ENCODE measurements around the gene NEK11. TPM values are rescaled to one million over a fixed set of nuclear protein-coding genes. Genes with fewer than 3 reads are reported as not detected.

Gene NEK11
- total RNA-seq, 1 experiment from 2014 or later: 5.8 TPM

DNA sequence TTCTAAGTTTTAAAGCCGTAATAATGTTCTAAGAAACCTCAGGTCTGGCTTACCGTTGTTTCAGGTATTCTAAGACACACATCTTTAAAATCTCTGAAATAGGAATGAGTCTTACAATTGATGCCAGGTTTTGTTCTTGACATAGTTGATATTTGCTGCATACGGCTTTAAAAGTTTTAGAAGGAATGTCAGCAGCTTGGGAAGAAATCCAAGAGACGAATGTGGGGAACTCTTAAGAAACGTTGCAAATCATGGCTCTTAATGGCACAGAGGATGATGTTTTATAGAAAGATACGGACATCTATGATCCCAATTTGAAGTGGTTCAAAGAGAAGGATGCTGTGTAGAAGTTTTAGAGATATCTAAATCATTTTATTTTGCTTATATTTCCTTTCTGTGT is 366.4 kb downstream of the NEK11 start:
- DNase-seq (ENCODE audit: extremely low read depth, low read depth): no peak

DNA sequence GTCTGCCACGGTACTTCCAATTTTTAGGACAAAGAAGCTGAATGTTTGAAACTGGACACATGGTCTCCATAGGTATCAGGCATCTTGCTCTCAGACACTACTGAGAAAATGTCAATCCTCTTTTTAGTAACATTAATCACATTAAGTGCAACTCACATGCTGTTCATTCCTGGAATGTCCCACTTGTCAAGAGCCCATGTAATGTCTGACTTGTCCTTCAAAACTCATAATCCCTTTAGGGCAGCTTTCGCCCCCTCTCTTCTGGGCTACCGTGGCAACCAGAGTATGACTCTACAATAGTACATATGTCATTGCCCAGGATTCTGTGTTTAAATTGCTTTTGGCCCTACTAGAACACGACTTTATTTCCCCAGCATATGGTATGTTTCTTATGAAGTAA is 367.2 kb downstream of the NEK11 start:
- DNase-seq (ENCODE audit: extremely low read depth, low read depth): no peak

GRCh38 chr3:131394400-131394799 is 367.7 kb downstream of the NEK11 start:
- DNase-seq (ENCODE audit: extremely low read depth, low read depth): no peak

DNA sequence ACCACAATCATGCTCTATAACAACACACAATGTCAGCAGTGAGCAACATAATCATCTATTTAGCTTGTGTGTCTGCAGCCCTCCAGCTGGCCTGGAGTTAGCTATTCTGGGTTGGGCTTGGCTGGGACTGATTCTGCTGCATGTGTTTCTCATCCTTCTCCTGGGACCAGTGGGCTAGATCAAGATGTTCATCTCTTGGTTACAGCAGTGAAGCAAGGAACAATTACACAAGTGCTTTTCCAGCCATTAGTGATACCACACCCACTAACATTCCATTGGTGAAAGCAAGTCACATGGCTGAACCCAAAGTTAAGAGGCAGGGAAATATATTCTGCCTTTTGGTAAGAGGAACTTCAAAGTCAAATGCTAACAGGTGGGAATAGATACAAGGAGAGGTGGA is 369.5 kb downstream of the NEK11 start:
- no peak for DNase-seq (ENCODE audit: extremely low read depth, low read depth)

- DNase-seq (ENCODE audit: extremely low read depth, low read depth): no peak
Observed at GRCh38 chr3:131397889-131398288, 371.2 kb downstream of the NEK11 start.

Small RNA genes within 50 kb of the gene (small RNA-seq; reads per million reads assigned to genes)
- 0 reads per million in 2 experiments for gene RNU6-726P

Other genes starting within 250 kb of the NEK11 start
- 40.9 and 41.8 TPM in 2 replicates for gene ATP2C1, start 132.8 kb upstream of the NEK11 start, total RNA-seq (2014; rRNA removed; shearing (Covaris generic))
- 3.4 and 4.1 TPM in 2 replicates for gene ASTE1, start 52 bp upstream of the NEK11 start, total RNA-seq (2014; rRNA removed; shearing (Covaris generic))

All from NCI-H460 (cell line).